Measurements from ENCODE around the gene GPSM1.

DNA sequence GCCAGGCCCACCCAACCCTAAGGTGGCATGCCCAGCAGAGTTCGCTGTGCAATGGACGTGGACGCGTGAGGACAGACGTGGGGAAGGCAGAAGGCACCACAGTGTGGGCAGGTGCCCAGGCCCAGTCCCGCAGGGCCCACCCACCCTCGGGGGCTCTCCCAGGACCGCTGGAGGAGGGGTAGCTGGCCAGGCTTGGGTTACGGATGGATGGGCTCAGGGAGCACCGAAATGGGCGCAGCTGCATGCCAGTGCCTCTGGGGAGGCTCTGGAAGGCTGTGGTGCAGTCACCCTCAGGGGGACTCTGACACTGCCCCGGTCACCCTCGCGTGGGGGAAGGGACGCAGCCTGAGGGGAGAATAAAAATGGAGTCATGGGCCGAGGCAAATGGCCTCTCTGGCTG is 9.6 kb upstream of the GPSM1 start:
- TF ChIP-seq, protein P1, sequence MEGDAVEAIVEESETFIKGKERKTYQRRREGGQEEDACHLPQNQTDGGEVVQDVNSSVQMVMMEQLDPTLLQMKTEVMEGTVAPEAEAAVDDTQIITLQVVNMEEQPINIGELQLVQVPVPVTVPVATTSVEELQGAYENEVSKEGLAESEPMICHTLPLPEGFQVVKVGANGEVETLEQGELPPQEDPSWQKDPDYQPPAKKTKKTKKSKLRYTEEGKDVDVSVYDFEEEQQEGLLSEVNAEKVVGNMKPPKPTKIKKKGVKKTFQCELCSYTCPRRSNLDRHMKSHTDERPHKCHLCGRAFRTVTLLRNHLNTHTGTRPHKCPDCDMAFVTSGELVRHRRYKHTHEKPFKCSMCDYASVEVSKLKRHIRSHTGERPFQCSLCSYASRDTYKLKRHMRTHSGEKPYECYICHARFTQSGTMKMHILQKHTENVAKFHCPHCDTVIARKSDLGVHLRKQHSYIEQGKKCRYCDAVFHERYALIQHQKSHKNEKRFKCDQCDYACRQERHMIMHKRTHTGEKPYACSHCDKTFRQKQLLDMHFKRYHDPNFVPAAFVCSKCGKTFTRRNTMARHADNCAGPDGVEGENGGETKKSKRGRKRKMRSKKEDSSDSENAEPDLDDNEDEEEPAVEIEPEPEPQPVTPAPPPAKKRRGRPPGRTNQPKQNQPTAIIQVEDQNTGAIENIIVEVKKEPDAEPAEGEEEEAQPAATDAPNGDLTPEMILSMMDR (IDR thresholded peaks at IDR 0.05), result no peak
- no peak for TF ChIP-seq POLR2A (IDR thresholded peaks at IDR 0.05)
